Caki2 (cell line): ENCODE results near the gene ESPN. TPM values are rescaled to one million over a fixed set of nuclear protein-coding genes. Genes with fewer than 3 reads are reported as not detected.

Source experiments
- DNase-seq: peaks from one replicate; pipeline ENCODE4 v3.0.0-alpha.2; 2015; ENCODE audit warnings: low read depth
- in situ Hi-C: cut with HindIII; loops from 2 replicates; pipeline ENCODE4 v1.10.0; 2016; ENCODE audit warnings: low sequenced_read_pairs, low pct_unique_long_range_greater_than_20kb, mixed read lengths
- total RNA-seq: library from RNA; depleted of rRNA; stranded (reverse); fragments of >200 nt; shearing (Covaris generic); gene quantifications from 2 replicates; pipeline ENCODE4 v1.2.3, GENCODE V29; 2014; ENCODE audit warnings: low replicate concordance; rRNA removed

Gene ESPN
- total RNA-seq, 1 experiment from 2014 or later = 4.8 TPM

DNA sequence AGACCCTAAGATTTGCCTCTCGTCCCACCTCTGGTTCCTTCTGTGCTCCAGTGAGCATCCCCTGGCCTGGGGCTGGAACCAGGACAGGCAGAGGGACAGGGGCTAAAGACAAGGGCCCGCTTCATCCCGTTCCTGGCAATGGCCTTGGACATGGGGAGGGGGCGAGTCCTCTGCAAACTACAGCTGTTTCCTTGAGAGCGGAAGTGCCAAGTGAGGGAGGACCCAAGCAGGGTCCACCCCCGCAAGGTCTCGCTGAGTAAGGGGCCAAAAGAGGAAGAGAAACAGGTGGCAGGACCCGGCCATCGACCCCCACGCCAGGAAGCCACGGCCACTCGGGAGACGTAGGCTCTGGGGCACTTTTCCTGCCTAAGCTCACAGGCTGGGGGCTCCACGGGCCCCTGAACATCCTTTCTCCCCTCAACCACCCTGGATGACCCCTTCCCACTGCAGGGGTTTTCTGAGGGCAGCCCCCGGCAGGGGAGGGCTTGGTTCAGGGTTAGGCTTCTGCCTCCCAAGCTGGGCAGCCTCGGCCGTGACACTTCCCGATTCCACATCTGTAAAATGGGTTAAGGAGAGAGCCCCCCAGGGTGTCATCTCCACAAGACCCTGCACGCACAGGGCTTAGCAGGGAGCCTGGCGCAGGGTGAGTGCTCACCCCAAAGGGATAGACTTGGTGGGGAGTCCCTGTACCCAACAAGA is 84.8 kb downstream of the ESPN start:
- no peak for DNase-seq
- in situ Hi-C loops = no loop called here

DNA sequence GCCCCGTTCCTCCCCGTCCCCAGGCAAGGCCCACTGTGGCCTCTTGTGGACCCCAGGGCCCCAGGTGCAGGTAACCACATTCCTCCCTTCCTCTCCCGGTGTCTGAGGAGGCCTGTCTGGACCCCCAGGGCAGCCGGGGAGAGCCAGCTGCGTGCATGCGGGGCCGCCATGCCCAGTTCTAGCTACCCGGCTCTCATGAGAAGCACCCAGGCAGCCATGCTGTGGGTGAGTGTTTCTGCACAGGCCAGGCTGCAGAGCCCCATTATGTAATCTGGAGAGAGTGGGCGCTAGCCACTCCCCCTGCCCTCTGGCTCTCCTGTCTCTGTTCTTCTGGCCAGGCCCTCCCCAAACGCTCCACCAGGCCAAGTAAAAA is 85.3 kb downstream of the ESPN start:
- in situ Hi-C loops = no loop called here
- no peak for DNase-seq

DNA sequence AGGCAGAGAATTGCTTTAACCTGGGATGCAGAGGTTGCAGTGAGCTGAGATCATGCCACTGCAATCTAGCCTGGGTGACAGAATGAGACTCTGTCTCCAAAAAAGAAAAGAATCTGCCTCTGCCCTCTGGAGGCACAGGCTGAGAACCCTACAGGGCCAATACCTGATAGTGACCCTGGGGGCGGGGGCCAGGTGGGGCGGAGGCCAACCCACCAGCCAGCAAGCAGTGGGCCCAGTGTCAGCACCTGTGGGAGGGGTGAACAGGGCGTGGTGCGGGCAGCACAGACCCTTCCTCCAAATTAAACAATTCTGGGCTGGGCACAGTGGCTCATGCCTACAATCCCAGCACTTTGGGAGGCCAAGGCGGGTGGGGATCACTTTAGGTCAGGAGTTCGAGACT is 85.9 kb downstream of the ESPN start:
- DNase-seq = no peak
- in situ Hi-C loops = no loop called here

Other genes starting within 250 kb of the ESPN start
- not detected in 2 replicates for gene CHD5, start 244.5 kb upstream of the ESPN start, total RNA-seq
- gene RPL22, start 225.2 kb upstream of the ESPN start, total RNA-seq = 206 and 215 TPM in 2 replicates
- 15.7 and 29.2 TPM in 2 replicates for gene RNF207, start 218.7 kb upstream of the ESPN start, total RNA-seq
- gene ICMT, start 188.8 kb upstream of the ESPN start, total RNA-seq = 90.4 and 90.5 TPM in 2 replicates
- not detected in 2 replicates for gene HES3, start 180.6 kb upstream of the ESPN start, total RNA-seq
- 2.4 and 2.9 TPM in 2 replicates for gene GPR153, start 163.7 kb upstream of the ESPN start, total RNA-seq
- 145 and 177 TPM in 2 replicates for gene ACOT7, start 31.0 kb upstream of the ESPN start, total RNA-seq
- 1.5 and 1.8 TPM in 2 replicates for gene HES2, start 4.9 kb upstream of the ESPN start, total RNA-seq
- 1.8 and 4.3 TPM in 2 replicates for gene TNFRSF25, start 41.4 kb downstream of the ESPN start, total RNA-seq
- gene PLEKHG5, start 66.9 kb downstream of the ESPN start, total RNA-seq = 3.3 and 4.9 TPM in 2 replicates
- gene NOL9, start 129.7 kb downstream of the ESPN start, total RNA-seq = 11.2 and 25.5 TPM in 2 replicates
- gene TAS1R1, start 130.5 kb downstream of the ESPN start, total RNA-seq = not detected in 2 replicates
- 12.0 and 36.7 TPM in 2 replicates for gene ZBTB48, start 155.2 kb downstream of the ESPN start, total RNA-seq
- 36.3 and 38.2 TPM in 2 replicates for gene KLHL21, start 178.1 kb downstream of the ESPN start, total RNA-seq
- gene PHF13, start 189.0 kb downstream of the ESPN start, total RNA-seq = 11.0 and 12.6 TPM in 2 replicates
- 32.9 and 44.6 TPM in 2 replicates for gene THAP3, start 200.1 kb downstream of the ESPN start, total RNA-seq